HG03108 (cell line): Measurements from ENCODE around the gene P4HTM.

Experiments used
- ATAC-seq: cut with Tn5 transposase; IDR thresholded peaks from one replicate; pipeline ENCODE4 v1.9.1; 2021; ENCODE audit warnings: moderate library complexity; ENCODE audit not compliant: unreplicated experiment

The P4HTM gene

DNA sequence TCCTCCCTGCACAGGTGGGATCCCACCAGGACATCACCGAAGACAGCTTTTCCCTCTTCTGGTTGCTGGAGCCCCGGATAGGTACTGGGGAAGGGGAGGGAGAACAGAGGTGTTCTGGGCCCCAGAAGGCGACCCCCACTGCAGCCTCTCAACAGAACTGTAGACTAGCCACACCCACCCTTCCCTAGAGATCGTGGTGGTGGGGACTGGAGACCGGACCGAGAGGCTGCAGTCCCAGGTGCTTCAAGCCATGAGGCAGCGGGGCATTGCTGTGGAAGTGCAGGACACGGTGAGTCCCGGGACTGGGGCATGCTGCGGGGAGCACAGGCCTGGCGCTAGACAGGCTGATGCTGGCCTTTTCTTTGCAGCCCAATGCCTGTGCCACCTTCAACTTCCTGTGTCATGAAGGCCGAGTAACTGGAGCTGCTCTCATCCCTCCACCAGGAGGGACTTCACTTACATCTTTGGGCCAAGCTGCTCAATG is 32.7 kb downstream of the P4HTM start:
- no peak for ATAC-seq

GRCh38 chr3:49023775-49024174 is 33.7 kb downstream of the P4HTM start:
- no peak for ATAC-seq

GRCh38 chr3:49024449-49024848 is 34.4 kb downstream of the P4HTM start:
- no peak for ATAC-seq

DNA sequence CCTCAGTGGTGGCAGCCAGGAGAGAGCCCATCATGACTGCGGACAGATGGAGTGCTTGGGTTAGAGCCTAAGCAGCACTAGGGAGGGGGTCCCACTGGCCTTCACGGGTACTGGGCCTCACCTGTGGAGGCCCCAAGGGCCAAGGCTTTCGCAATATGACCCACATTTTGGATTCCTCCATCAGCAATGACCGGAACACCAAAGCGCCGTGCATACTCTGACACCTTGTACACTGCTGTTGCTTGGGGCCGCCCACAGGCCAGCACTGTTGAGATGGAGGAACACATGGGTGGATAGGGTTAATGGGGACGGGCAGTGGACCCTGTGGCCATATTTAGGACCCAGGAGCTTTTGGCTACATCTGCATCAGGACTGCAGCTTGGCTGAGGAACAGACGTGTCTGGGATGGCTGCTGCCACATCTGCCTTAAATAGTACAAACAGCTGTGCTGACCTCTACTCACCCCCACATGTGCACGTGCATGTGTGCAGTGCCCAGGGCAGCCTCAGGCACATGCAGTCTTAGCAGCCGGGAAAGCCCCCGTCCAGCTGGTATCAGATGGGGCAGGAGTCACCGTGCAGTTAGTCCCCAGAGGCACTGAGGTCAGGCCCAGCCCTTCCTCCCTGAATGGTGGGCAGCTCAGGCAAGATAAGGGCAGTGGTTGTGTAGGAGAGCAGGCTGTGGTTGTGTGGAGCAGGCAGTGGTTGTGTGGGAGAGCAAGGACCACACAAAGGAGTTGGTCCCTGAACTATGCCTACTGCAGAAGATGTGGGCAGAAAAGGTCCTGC is 35.2 kb downstream of the P4HTM start:
- no peak for ATAC-seq

DNA sequence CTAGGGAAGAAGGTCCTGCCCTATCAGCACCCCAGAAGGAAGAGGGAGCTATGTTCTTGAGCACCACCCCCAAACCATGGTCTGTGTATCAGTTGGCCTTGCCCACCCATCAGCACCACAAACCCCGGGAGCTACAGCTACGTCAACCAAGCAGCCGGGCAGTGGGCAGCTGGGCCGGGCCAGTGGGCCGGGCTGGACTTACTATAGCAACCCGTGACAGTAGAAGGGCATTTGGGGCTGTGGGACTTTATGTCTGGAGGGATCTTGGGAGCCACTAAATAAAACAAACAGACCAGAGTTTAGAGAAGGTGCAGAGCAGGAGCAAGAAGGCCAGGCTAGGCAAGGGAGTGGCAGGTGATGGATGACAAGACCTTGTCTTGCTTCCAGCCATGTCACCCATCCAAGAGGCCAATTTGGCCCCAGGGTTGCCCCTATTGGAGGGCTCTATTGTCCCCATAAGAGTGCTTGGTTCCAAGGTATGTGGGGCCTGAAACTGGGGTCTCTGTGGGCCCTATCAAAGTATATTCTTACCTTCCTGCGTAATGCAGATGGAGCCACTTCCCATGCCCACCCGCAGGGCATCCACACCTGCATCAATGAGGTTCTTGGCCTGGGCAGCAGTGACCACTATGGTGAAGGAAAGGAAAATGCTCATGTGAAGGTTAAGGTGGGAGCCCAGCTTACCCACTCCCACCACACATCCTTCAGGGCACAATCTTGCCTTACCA is 35.9 kb downstream of the P4HTM start:
- no peak for ATAC-seq

- no peak for ATAC-seq
These were observed 36.5 kb downstream of the P4HTM start for GRCh38 chr3:49026536-49026935.

DNA sequence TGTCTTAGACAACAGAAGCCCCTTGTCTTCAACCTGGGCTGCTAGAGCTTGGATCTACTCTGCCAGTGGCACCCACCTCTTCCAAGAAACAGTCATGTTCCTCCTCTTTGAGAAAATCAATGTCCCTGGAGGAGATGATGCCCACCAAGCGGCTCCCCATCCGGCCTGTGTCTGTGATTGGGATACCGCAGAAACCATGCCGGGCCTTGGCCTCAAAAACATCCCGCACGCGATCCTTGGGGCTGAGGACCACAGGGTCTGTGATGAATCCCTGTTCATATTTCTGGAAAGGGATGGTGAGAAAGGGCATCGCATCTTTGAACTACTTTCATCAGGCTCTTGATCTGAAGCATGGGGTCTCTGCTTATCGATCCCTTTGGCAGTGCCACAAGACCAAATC is 37.6 kb downstream of the P4HTM start:
- no peak for ATAC-seq

GRCh38 chr3:49028298-49028672 is 38.2 kb downstream of the P4HTM start:
- ATAC-seq = no peak

GRCh38 chr3:49028673-49029562 is 38.9 kb downstream of the P4HTM start, which contains the start of gene IMPDH2:
Gene IMPDH2 (minus strand): TSS chr3:49029398. CDS start chr3:49029350, 48 bp downstream.
- ATAC-seq = peak; percentile 84

DNA sequence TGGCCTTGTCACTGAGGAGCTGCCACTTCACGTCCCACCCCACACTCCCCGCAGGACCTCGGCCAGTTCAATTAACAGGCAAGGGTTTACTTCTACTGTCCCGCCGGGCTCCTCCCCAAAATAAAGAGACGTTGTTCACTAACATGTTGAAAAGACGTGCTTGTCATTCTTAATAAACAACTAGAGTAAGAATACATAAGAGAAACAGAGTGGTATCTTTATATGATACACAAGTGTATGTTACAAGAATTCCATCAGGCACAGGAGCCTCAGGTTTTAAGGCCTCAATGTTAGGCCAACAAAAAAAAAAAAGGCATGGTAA is 39.5 kb downstream of the P4HTM start:
- ATAC-seq = no peak

DNA sequence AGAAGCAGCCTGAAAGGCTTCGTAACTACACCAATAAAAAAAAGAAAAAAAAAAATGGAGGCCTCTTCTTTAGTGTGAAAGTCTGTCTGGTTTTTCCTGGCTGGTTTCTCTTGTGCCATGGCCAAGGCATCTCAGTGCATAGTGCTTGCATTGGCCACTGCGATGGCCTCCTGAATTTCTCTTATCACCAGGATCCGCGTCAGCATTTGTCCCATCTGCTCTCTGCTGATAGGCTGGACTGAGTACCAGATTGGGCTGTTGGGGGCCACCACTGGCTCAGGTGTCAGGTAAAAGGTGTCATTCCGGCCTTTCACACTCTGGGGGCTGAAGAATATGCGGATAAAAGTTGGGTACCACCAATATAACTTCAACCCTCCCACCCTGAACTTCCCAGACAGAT is 40.3 kb downstream of the P4HTM start:
- ATAC-seq = no peak

DNA sequence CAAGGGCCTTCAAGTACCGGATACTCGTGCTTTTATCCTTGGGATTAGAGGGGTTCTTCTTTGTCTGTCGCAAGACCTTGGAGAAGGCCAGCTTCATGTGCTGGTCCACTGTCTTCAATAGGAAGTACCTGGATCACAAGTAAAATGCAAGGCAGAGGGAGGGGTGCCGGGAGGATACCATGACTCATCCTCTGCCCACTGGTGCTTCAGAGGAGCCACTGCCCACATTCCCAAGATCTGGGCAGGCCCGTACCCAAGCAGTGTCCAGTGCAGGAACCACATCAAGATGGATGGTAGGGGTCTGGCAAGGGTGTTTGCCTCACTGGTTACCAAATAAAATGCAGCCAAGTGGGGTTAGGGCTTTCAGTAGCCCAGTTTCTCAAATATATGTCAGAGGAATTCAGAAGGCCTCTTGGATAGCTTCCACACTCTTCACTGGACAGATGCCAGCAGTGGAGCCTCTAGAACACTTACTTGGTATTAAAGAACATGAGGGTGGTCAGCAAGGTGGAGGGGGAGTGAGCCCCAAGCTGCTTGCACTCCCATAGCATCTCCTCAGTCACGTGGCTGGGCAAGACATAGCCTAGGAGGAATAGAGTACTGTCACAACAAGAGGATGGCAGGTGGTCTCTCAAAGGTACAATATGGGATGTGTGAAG is 42.7 kb downstream of the P4HTM start:
- ATAC-seq = no peak

DNA sequence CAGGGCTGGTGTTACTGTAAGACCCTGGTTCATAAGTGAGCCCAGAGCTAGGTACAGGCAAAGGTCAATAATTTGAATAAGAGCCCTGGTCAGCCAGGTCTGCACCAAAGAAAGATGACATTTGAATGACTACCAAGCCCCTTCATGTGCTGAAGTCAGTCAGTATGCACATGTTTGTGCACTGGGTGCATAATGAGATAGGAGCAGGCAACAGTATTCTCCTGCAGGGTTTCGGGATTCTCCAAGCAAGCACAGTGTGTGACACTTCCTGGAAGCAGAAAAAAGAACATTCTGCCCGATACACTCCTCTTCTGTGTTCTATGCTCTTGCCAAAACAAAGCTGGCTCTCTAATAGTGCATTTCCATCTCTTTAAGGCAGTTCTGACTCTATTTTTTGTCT is 44.6 kb downstream of the P4HTM start:
- no peak for ATAC-seq

- ATAC-seq = no peak
These were observed 45.2 kb downstream of the P4HTM start for GRCh38 chr3:49035281-49035680.

DNA sequence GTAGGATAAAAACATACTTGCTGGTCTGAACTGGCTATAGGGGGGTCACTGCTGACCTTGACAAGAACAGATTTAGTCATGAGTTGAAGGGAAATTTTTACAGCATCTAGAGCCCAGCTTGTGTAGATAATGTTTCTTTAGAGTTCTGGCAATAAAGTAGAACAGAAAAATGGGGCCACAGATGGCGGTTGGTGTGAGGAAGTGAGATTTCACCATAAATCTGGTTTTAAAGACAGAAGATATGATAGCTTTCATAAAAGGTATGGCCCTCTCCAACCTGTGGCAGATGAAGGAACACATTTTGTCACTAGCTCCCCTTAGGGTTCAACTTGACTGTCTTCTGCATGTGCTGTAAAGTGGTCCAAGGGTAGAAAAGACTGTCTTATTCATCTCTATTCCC is 63.5 kb downstream of the P4HTM start:
- ATAC-seq = no peak

- no peak for ATAC-seq
These were observed 64.4 kb downstream of the P4HTM start for GRCh38 chr3:49054344-49054862.
